SK-N-SH (cell line): ENCODE measurements around the gene EFHC1. TPM values are rescaled to one million over a fixed set of nuclear protein-coding genes. Genes with fewer than 3 reads are reported as not detected.

Source experiments
- CTCF ChIA-PET: fragments of 300-600, 350-600 bp; formaldehyde crosslinking; extraction: SDS; loops from one replicate; lab custom pipeline; 2021; lab: Yijun Ruan, JAX
- POLR2A ChIA-PET: fragments of 350-600 bp; sonication (Branson Sonifier 250); formaldehyde crosslinking; extraction: SDS; loops from one replicate; lab custom pipeline; 2020; ENCODE audit warnings: antibody characterized with exemption, inconsistent platforms; lab: Yijun Ruan, JAX
- DNase-seq: peaks from one replicate; pipeline ENCODE4 v3.0.0; 2012
- H2AFZ ChIP-seq: fragments of 200-600 bp; sonication (generic); 2 replicates; pipeline ENCODE4 v1.8.1; 2016; ENCODE audit warnings: antibody characterized with exemption, mild to moderate bottlenecking, low read depth
- H3F3A ChIP-seq: fragments of 200-600 bp; sonication (generic); replicated peaks from 2 replicates; pipeline ENCODE3; 2016; ENCODE audit warnings: antibody characterized with exemption, mild to moderate bottlenecking; ENCODE audit not compliant: insufficient read depth
- H3K27ac ChIP-seq, 2 experiments: fragments of 200-500 bp in 1 of 2; fragments of 200-600 bp in 1 of 2; sonication (Bioruptor generic) in 1 of 2; sonication (generic), shearing (Covaris generic) in 1 of 2; 2 replicates each; pipeline versions ENCODE4 v1.5.1 to v1.6.1; 2014 to 2016; ENCODE audit warnings: low read depth in 2 of 2, inconsistent platforms in 1 of 2, low read length in 1 of 2, mild to moderate bottlenecking in 1 of 2, mixed read lengths in 1 of 2
- H3K27me3 ChIP-seq: fragments of 200-600 bp; sonication (generic), shearing (Covaris generic); 2 replicates; pipeline ENCODE4 v1.6.1; 2016; ENCODE audit warnings: mixed run types; ENCODE audit not compliant: insufficient read depth
- H3K36me3 ChIP-seq, 2 experiments: fragments of 200-500 bp in 1 of 2; fragments of 200-600 bp in 1 of 2; sonication (Bioruptor generic) in 1 of 2; sonication (generic) in 1 of 2; replicated peaks in 1 of 2; 2 replicates each; pipeline versions ENCODE3 to v1.5.1; 2014 to 2016; ENCODE audit warnings: low read length in 1 of 2, mild to moderate bottlenecking in 1 of 2; ENCODE audit not compliant: insufficient read depth in 2 of 2, control insufficient read depth in 1 of 2
- H3K4me1 ChIP-seq, 2 experiments: fragments of 200-500 bp in 1 of 2; fragments of 200-600 bp in 1 of 2; sonication (Bioruptor generic) in 1 of 2; sonication (generic), shearing (Covaris generic) in 1 of 2; 2 replicates each; pipeline versions ENCODE4 v1.5.1 to v1.6.1; 2014 to 2016; ENCODE audit warnings: low read depth in 1 of 2, low read length in 1 of 2, mixed run types in 1 of 2; ENCODE audit not compliant: insufficient read depth in 2 of 2, control insufficient read depth in 1 of 2
- H3K4me2 ChIP-seq: fragments of 200-600 bp; sonication (generic), shearing (Covaris generic); 2 replicates; pipeline ENCODE4 v1.6.1; 2017; ENCODE audit warnings: mixed run types
- H3K4me3 ChIP-seq, 2 experiments: fragments of 200-500 bp in 1 of 2; fragments of 200-600 bp in 1 of 2; sonication (Bioruptor generic) in 1 of 2; sonication (generic), shearing (Covaris generic) in 1 of 2; 2 replicates each; pipeline versions ENCODE4 v1.5.1 to v1.8.1; 2014 to 2016; ENCODE audit warnings: low read depth in 2 of 2, inconsistent platforms in 1 of 2, low read length in 1 of 2, mild to moderate bottlenecking in 1 of 2, mixed read lengths in 1 of 2, moderate library complexity in 1 of 2
- H3K79me2 ChIP-seq: fragments of 200-600 bp; sonication (generic); 2 replicates; pipeline ENCODE4 v1.8.1; 2017; ENCODE audit warnings: mild to moderate bottlenecking; ENCODE audit not compliant: insufficient read depth
- H3K9ac ChIP-seq: fragments of 200-600 bp; sonication (generic); 2 replicates; pipeline ENCODE4 v1.6.1; 2017; ENCODE audit warnings: mixed run types
- H3K9me2 ChIP-seq: fragments of 200-600 bp; sonication (generic); 2 replicates; pipeline ENCODE4 v1.6.1; 2017; ENCODE audit warnings: mixed run types
- H3K9me3 ChIP-seq: fragments of 200-600 bp; sonication (generic); 2 replicates; pipeline ENCODE4 v1.6.1; 2017; ENCODE audit warnings: mixed run types, mild to moderate bottlenecking, moderate library complexity
- H4K20me1 ChIP-seq: fragments of 200-600 bp; sonication (generic); 2 replicates; pipeline ENCODE4 v1.6.1; 2017; ENCODE audit warnings: mild to moderate bottlenecking, mixed run types; ENCODE audit not compliant: insufficient read depth
- EP300 ChIP-seq, 2 experiments: IDR thresholded peaks; 2 replicates each; pipeline versions ENCODE4 v1.4.0 to v1.6.1; 2012; ENCODE audit warnings: borderline replicate concordance in 1 of 2, low read depth in 1 of 2, low read length in 1 of 2
- FOXM1 ChIP-seq: IDR thresholded peaks from 2 replicates; pipeline ENCODE4 v1.4.0; 2012; ENCODE audit warnings: low read depth, mild to moderate bottlenecking
- GATA2 ChIP-seq: sonication (generic); formaldehyde crosslinking; IDR thresholded peaks from 2 replicates; pipeline ENCODE4 v1.5.0; 2020; ENCODE audit warnings: mild to moderate bottlenecking, missing genetic modification reagents
- MAX ChIP-seq: IDR thresholded peaks from 2 replicates; pipeline ENCODE4 v1.4.0; 2012; ENCODE audit warnings: low read depth
- MXI1 ChIP-seq: IDR thresholded peaks from 2 replicates; pipeline ENCODE4 v1.6.1; 2012; ENCODE audit warnings: mild to moderate bottlenecking, low read depth, low read length, improper control_type of control experiment
- PBX3 ChIP-seq: IDR thresholded peaks from 2 replicates; pipeline ENCODE4; 2012
- POLR2AphosphoS5 ChIP-seq: IDR thresholded peaks from 2 replicates; pipeline ENCODE4 v1.6.1; 2012; ENCODE audit warnings: low read depth, low read length
- REST ChIP-seq: IDR thresholded peaks from 2 replicates; pipeline ENCODE4 v1.6.1; 2012; ENCODE audit warnings: mild to moderate bottlenecking, low read depth, low read length, moderate library complexity
- RFX5 ChIP-seq: IDR thresholded peaks from 2 replicates; pipeline ENCODE4 v1.6.1; 2012; ENCODE audit warnings: mild to moderate bottlenecking, improper control_type of control experiment, low read length
- WGBS: methylation state at CpG from one replicate; pipeline ENCODE4 v1.1.6; 2017; ENCODE audit warnings: low lambda C conversion rate; 5-methylcytosine and 5-hydroxymethylcytosine counted together
- polyA plus RNA-seq, 3 experiments: library from polyadenylated mRNA; depleted of rRNA; stranded (reverse); fragments of >200 nt; gene quantifications; 2 replicates each; pipeline ENCODE4 v1.2.3, GENCODE V29; 2012

Gene EFHC1
- polyA plus RNA-seq, 1 of the 3 experiments (the other 2 are of a cell fraction) = 39.4 TPM

- TF ChIP-seq GATA2 (CRISPR knock-in tag) (peak; percentile 97), EP300 (IDR thresholded peaks at IDR 0.05; ENCODE audit: borderline replicate concordance in 1 of 2, low read depth in 1 of 2, low read length in 1 of 2) (peak; percentile 80 to 96; a peak in 3 of 4 replicates), REST (no peak), PBX3 (peak; percentile 95), FOXM1 (no peak)
Measured at GRCh38 chr6:52547647-52548352, 127.7 kb downstream of the EFHC1 start (continued).

- Histone ChIP-seq H3K9ac (no peak overlapping the region), H4K20me1 (no peaks in the 10 kb centered on the region), H3K79me2 (peaks cover 98% of the 10 kb centered on the region), H3K9me2 (no peaks in the 10 kb centered on the region), H3K4me2 (no peak overlapping the region), H3K27me3 (no peaks in the 10 kb centered on the region), H3K36me3 (peaks cover 0 to 9% of the 10 kb centered on the region in 2 experiments), H3K9me3 (no peaks in the 10 kb centered on the region), H3F3A (peaks cover 61% of the 10 kb centered on the region), H3K4me3 (no peak overlapping the region), H2AFZ (no peak overlapping the region), H3K27ac (peak overlapping the region; percentile 33 to 74), H3K4me1 (peaks cover 84 to 90% of the 10 kb centered on the region in 2 experiments)
- ChIA-PET POLR2A (no interaction called here), CTCF (interaction anchor here (0.6 to 3.9 kb wide), 8 partner anchors 21 to 141 kb away, joined by 3 to 16 read pairs (median 5); partner anchors contain the start of gene TRAM2)
- DNase-seq = no peak
- WGBS = 87% methylated on average over 7 of the region's 7 CpGs
- no peak for TF ChIP-seq MXI1
- no peak for TF ChIP-seq RFX5
- TF ChIP-seq POLR2AphosphoS5 = no peak
- TF ChIP-seq PBX3 = no peak
- TF ChIP-seq MAX = no peak
- TF ChIP-seq FOXM1 = no peak
- TF ChIP-seq REST = no peak
Measured at GRCh38 chr6:52548353-52548713, 128.2 kb downstream of the EFHC1 start.
